ENCODE data around the gene NFATC2.

- TF ChIP-seq CTCF (conservative IDR thresholded peaks at IDR 0.05; ENCODE audit: low read depth, low read length), result no peak
- peak; percentile 22; the same call in 1 of the 2 replicates for TF ChIP-seq POLR2A (IDR thresholded peaks at IDR 0.05; ENCODE audit: low read depth, low read length)
- TF ChIP-seq CEBPB (IDR thresholded peaks at IDR 0.05; ENCODE audit: low read depth, low read length), result 0 out of 2 replicates have a peak, but pooled peaks have one; percentile 7
- TF ChIP-seq NFE2L2 (IDR thresholded peaks at IDR 0.05; ENCODE audit: low read depth, low read length), result no peak
- TF ChIP-seq, protein P1, sequence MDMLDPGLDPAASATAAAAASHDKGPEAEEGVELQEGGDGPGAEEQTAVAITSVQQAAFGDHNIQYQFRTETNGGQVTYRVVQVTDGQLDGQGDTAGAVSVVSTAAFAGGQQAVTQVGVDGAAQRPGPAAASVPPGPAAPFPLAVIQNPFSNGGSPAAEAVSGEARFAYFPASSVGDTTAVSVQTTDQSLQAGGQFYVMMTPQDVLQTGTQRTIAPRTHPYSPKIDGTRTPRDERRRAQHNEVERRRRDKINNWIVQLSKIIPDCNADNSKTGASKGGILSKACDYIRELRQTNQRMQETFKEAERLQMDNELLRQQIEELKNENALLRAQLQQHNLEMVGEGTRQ (IDR thresholded peaks at IDR 0.05; ENCODE audit: low read depth, low read length), result no peak
- no peak for TF ChIP-seq RFX5 (IDR thresholded peaks at IDR 0.05; ENCODE audit: low read depth, low read length)
- no peak for TF ChIP-seq RAD21 (IDR thresholded peaks at IDR 0.05; ENCODE audit: low read length)
- TF ChIP-seq MAFK (IDR thresholded peaks at IDR 0.05; ENCODE audit: low read depth, low read length), result no peak
- TF ChIP-seq RCOR1 (IDR thresholded peaks at IDR 0.05; ENCODE audit: insufficient replicate concordance, low read length), result no peak
Measured at GRCh38 chr20:51554538-51555165, 12.1 kb upstream of the NFATC2 start.

Data from IMR-90 (cell line).